Stimulated activated CD8-positive, alpha-beta memory T cell treated with anti-CD3 and anti-CD28 coated beads, Interleukin-15, amount 100 ng/mL, for 48 hours (primary cell): Measurements from ENCODE around the gene DLGAP1.
"Not testable (repeated sequence)": the region's sequence is repeated elsewhere in the genome, so short reads cannot be mapped to it uniquely, and the experiment has no call there.

Experiments used
- DNase-seq, 2 donors: peaks; one replicate each; pipeline ENCODE4 v3.0.0-alpha.2; 2020; ENCODE audit warnings: low read depth in 2 of 2

The DLGAP1 gene

DNA sequence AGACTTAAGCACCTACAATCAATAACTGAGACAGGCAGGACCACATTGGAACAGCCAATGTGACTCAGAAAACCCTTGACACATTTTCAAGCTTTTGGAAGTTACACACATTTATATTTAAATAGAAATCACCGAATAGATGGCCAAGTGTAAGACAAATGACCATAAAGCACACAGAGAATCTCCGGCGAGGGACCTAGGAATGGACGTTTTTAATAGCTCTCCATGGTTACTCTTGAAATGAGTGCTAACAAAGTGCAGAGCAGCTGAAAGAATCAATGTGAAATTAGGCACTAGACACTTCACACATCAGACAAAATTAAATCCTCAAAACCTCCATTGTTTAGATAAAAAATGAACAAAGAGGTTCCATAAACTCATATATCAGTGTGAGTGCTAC lies 376.9 kb downstream of the DLGAP1 start:
- DNase-seq, result no peak

GRCh38 chr18:4077721-4078120 lies 377.4 kb downstream of the DLGAP1 start:
- no peak for DNase-seq

DNA sequence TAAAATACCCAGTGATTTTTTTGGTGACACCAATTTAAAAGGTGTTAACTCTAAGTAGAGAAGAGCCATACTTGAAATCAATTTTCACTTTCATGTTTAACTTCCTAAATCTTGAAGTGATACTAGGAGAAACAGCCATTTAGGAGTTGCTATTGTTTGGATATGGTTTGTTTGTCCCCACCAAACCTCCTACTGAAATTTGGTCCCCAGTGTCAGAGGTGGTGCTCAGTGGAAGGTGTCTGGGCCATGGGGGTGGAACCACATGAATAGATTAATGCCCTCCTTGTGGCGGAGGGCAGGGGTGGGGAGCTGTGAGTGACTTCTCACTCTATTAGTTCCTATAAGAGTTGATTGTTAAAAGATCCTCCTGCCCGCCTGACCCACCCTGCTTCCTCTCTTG lies 377.9 kb downstream of the DLGAP1 start:
- no peak for DNase-seq

- no peak for DNase-seq
These were observed 380.5 kb downstream of the DLGAP1 start for GRCh38 chr18:4074647-4075046.

GRCh38 chr18:4069183-4069582 lies 385.9 kb downstream of the DLGAP1 start:
- no peak for DNase-seq

DNA sequence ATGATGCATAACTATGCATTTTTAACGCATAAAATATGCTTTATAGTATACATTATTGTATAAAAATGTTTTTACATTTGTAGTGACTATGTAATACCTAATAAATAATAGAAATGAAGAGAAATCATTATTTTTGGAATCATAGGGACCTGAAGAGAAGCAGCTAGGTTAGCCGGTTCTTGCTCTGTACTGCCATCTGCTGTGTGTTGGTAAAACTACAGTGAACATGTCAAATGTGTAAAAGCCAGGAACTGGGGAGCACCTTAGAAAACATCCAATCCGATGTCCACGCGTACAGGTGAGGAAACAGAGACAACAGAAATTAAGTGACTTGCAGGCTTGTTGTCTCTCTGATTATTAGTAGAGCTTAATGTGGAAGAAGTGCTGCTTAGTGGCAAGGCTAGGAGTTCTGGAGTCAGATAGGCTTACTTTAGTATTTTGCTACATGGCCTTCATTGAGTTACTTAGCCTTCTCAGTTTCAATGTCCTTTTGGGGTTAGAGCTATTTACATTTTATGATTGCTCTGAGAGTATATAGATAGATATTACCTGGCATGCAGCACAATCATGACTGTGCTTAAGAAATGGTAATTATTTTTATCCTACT lies 386.5 kb downstream of the DLGAP1 start:
- DNase-seq, result no peak

GRCh38 chr18:4063545-4063944 lies 391.6 kb downstream of the DLGAP1 start:
- DNase-seq, result no peak

- no peak for DNase-seq
These were observed 394.5 kb downstream of the DLGAP1 start for GRCh38 chr18:4060427-4061281.

DNA sequence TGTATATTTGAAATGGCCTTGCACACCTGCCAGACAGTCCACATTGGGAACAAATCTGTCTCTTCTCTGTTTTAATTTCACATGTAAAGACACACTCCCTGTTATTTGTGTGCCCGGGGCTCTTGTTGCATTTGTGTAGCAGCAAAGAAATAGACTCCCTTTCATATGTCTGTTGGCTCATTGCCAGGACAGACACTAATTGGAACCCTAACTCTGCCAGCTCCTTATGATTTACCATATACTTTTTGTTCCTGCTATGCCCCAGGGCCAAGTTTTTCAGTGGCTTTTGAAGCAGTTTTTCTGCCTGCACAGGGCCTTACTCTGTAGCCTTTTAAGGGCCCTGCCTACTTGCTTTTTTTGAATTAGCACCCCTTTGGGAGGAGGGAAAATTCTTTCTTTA lies 396.9 kb downstream of the DLGAP1 start:
- DNase-seq, result no peak

DNA sequence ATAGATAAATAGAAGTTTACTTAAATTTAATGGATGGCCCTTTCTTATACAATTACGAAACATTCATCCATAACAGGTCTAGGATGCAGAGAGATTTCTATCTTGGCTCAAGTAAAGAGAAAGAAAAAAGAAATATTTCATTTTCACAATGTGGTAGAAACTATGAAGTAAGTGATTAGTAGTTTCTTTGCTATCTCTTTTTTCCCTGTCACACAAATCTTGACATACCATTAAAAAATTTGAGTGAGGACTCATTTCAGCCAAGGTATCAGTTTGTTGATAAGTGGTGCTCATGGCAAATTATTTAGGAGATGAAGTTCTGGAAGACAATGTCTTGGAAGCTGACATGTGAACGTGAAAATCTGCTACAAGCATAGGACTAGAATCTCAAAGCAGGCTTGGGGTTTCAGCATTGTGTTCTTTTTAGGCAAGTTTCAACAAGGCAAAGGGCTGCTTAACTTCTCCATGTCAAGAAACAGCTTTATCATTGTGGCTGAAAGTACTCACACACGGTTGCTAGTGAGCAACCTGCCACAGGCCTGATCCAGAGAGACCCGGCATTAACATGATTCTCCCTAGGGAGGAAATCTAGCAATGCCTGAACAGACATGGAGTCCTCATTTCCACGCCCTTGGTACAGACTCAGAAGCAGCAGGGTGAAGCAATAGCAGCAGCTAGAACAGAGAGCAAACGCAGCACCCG lies 414.6 kb downstream of the DLGAP1 start:
- no peak for DNase-seq

GRCh38 chr18:4035521-4035920 lies 419.6 kb downstream of the DLGAP1 start:
- DNase-seq, result no peak

DNA sequence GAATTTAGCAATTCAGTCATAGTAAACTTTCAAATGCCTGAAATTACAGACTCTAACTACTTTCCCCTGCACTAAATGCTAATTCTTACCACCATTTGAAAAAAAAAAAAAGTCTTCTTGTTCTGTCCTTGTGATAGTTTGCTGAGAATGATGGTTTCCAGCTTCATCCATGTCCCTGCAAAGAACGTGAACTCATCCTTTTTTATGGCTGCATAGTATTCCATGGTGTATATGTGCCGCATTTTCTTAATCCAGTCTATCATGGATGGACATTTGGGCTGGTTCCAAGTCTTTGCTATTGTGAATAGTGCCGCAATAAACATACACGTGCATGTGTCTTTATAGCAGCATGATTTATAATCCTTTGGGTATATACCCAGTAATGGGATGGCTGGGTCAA lies 420.3 kb downstream of the DLGAP1 start:
- not testable (repeated sequence) for DNase-seq

GRCh38 chr18:4026542-4026941 lies 428.6 kb downstream of the DLGAP1 start:
- DNase-seq, result no peak

DNA sequence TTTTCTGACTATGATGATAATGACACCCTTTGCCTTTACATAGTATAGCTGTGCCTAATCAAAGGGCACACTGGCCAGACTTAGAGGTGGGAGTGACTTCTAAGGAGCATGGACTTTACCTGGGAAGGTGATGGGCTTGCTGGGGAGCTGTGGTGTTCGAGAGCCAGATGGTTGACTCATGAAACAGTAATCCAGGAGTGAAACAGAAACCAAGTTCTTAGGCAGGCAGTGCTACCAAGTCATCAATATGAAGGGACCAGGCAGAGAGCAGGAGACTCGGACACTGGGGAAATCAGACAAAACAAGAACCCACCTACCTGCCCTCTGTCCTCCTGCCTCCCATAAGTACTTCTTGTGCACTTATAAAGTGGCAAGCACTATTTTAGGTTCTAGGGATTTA lies 430.4 kb downstream of the DLGAP1 start:
- no peak for DNase-seq

- DNase-seq, result not testable (repeated sequence)
These were observed 432.4 kb downstream of the DLGAP1 start for GRCh38 chr18:4022749-4023148.

- no peak for DNase-seq
These were observed 435.1 kb downstream of the DLGAP1 start for GRCh38 chr18:4020026-4020425.

DNA sequence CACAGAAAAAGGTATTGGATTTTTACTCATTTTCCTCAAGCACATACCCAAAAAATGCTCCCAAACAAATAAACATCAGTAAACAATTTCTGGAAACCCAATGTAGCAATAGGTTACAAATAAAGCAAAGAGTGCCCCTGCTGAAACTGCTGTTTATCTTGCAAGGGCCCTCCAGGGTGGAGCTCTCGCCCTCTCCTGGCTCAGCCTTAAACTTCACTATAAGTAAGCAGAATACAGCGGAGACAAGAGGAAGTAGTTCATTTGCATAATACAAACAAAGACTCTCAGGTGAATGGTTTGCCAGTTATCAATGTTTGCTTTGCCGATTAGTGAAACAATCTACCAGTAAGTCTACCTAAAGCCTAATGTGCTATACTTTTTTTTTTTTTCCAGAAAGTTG lies 437.6 kb downstream of the DLGAP1 start:
- no peak for DNase-seq

DNA sequence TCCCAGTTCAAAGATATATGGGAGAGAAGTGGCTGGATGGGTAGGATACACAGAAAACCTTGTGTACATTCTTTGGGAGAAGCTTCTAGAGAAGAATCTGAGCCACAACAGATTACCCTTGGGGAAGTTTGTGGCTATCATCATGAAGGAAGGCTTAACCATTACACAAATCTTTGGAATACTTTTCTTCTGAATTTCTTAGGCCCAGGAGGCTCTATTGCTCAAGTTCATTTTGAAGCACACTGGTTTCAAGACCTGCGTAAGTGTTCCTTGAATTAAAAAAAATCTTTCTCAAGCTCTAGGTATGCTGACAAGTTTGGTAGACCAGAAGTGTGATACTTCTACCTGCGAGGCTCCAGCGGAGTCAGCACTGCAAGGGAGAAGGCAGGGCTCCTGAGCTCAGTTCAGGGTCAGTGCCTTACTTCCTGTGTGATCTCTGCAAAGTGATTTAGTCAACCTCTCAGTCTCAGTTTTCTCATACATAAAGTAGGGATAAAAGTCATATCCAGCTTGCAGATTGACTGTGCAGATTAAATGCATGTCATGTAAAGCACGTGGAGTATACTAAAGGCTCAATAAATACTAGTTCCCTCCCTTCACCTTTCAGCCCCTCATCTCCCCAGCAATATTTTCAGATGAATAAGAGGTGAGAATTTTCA lies 438.6 kb downstream of the DLGAP1 start:
- DNase-seq, result no peak

DNA sequence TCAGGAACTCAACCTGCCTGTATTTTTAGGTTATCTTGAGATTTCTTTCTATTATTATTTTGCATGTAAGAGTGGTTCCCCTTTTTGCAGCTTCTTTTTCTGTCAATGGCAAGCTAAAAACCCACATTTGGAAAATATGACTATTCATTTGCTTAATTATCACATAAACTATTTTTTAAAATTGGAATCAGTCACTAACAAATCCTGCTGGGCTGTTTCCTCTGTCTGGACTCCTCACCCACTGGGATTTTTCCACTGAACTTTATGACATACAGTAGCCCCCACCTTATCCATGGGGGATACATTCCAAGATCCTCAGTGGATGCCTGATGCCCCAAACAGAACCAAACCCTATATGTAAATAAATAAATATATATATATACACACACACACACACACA lies 447.3 kb downstream of the DLGAP1 start:
- no peak for DNase-seq

- DNase-seq, result no peak
These were observed 450.8 kb downstream of the DLGAP1 start for GRCh38 chr18:4004183-4004829.

DNA sequence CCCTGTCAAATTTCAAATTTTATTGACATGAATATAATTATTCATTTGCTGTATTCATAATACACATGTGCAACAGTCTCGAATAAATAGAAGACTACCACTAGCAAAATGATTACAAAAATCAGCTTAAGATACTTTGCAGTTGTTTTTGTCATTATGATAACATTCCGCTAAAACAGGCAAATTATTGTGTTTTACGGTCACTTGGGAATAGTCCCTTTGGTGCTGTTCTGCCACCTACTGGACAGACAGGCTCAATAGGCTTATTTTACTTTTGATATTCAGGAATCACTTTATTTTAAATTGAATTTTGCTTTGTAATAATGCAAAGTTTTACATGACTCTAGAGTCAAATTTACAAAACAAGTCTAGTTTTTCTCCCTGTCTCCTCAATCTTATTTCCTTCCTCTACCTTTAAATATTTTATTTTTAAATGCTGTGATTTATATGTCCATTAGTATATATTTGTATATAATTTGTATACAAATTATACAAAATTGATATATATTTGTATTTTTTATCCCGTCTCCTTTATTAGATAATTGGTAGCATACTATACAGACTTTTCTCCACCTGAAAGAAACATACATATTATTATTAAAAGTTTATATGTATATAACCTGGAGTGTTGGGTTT lies 456.3 kb downstream of the DLGAP1 start:
- DNase-seq, result no peak
